Measurements from ENCODE around the gene FTHL17. TPM values are rescaled to one million over a fixed set of nuclear protein-coding genes. Genes with fewer than 3 reads are reported as not detected.

The FTHL17 gene
- total RNA-seq, 6 experiments from 2014 or later, result not detected

DNA sequence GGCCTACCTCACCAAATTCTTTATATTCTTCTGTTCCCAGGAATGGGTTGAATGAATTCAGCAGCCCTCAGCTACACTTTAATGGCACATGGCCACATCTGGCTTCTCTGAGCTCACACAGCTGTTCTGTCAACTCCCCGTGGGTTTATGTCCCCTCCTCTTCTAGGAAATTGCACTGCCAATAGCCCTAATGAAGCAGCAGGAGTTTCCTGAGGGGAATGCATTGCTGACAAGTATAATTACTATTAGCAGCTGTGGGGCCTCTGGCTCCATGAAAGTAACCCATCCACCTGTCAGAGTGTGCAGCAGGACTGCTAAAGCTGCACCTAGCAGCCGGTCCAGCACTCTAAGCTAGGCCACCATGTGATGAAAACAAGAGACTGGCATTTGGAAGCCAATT lies 50.3 kb downstream of the FTHL17 start:
- TF ChIP-seq, protein P1, sequence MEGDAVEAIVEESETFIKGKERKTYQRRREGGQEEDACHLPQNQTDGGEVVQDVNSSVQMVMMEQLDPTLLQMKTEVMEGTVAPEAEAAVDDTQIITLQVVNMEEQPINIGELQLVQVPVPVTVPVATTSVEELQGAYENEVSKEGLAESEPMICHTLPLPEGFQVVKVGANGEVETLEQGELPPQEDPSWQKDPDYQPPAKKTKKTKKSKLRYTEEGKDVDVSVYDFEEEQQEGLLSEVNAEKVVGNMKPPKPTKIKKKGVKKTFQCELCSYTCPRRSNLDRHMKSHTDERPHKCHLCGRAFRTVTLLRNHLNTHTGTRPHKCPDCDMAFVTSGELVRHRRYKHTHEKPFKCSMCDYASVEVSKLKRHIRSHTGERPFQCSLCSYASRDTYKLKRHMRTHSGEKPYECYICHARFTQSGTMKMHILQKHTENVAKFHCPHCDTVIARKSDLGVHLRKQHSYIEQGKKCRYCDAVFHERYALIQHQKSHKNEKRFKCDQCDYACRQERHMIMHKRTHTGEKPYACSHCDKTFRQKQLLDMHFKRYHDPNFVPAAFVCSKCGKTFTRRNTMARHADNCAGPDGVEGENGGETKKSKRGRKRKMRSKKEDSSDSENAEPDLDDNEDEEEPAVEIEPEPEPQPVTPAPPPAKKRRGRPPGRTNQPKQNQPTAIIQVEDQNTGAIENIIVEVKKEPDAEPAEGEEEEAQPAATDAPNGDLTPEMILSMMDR (IDR thresholded peaks at IDR 0.05), result no peak
- Mint-ChIP-seq H3K36me3 (ENCODE audit: low read depth) (no peaks in the 10 kb centered on the region), H3K27ac (no peak overlapping the region), H3K9me3 (no peaks in the 10 kb centered on the region), H3K27me3 (ENCODE audit: insufficient read depth) (peaks cover 2% of the 10 kb centered on the region; the same call in 1 of the 2 replicates), H3K4me3 (no peak overlapping the region), H3K4me1 (ENCODE audit: low read depth) (no peaks in the 10 kb centered on the region)
- DNase-seq, result no peak

Other genes with a start within 250 kb of the FTHL17 start
- 10 to 100 TPM in 4 of 6 experiments, 1 to 10 TPM in 2; 9.6 to 11.9 (median 10.6) TPM for gene TAB3, start 182.8 kb downstream of the FTHL17 start, total RNA-seq (2021; fragmentation: NEBNext Ultra II Directional; extraction: Animal tissue kit (Norgen Biotek cat#: 25700))

All from HFFc6 (cell line).